Large intestine (tissue), 3 donors: ENCODE measurements around the gene TXNDC11. TPM values are rescaled to one million over a fixed set of nuclear protein-coding genes. Genes with fewer than 3 reads are reported as not detected.

Experiments used
- DNase-seq, 2 donors: peaks; one replicate each; pipeline versions ENCODE4 v3.0.0 to v3.0.0-alpha.2; 2013
- H3K27ac ChIP-seq: one replicate; pipeline ENCODE4 v1.5.1; 2013; ENCODE audit warnings: low read length
- H3K27me3 ChIP-seq: 2 replicates; pipeline ENCODE4 v1.6.1; 2013; ENCODE audit warnings: low read length; ENCODE audit not compliant: control insufficient read depth, insufficient read depth
- H3K36me3 ChIP-seq: 2 replicates; pipeline ENCODE4 v1.6.1; 2013; ENCODE audit warnings: low read length; ENCODE audit not compliant: control insufficient read depth, insufficient read depth
- H3K4me1 ChIP-seq: one replicate; pipeline ENCODE4 v1.6.1; 2013; ENCODE audit warnings: low read length; ENCODE audit not compliant: control insufficient read depth, insufficient read depth
- H3K4me3 ChIP-seq: one replicate; pipeline ENCODE4 v1.5.1; 2013; ENCODE audit warnings: low read length
- H3K9me3 ChIP-seq: one replicate; pipeline ENCODE4 v1.6.1; 2013; ENCODE audit warnings: mild to moderate bottlenecking, low read depth, low read length, moderate library complexity; ENCODE audit not compliant: control insufficient read depth
- WGBS: methylation state at CpG from one replicate; pipeline ENCODE4 v1.1.5; 2013; ENCODE audit warnings: low lambda C conversion rate; ENCODE audit not compliant: insufficient coverage; 5-methylcytosine and 5-hydroxymethylcytosine counted together
- polyA plus RNA-seq: library from polyadenylated mRNA; unstranded; fragments of 120-200 nt; gene quantifications from one replicate; pipeline ENCODE4 v1.2.1, GENCODE V29; 2013

TXNDC11 gene
- polyA plus RNA-seq, 1 donor: 42.5 TPM

- Histone ChIP-seq H3K27me3 (peaks cover 2% of the 10 kb centered on the region), H3K36me3 (no peaks in the 10 kb centered on the region), H3K4me1 (peaks cover 14% of the 10 kb centered on the region), H3K27ac (no peak overlapping the region), H3K4me3 (no peak overlapping the region), H3K9me3 (no peaks in the 10 kb centered on the region)
- 14% methylated on average over 9 of the region's 14 CpGs for WGBS
- DNase-seq: peak; percentile 85 to 89
These were observed 106.4 kb downstream of the TXNDC11 start for GRCh38 chr16:11636172-11636721.

- no peaks in the 10 kb centered on the region for H3K9me3 ChIP-seq
- H3K27me3 ChIP-seq: peaks cover 2% of the 10 kb centered on the region
- no peak overlapping the region for H3K4me3 ChIP-seq
- no peak overlapping the region for H3K27ac ChIP-seq
- DNase-seq: no peak
- no peaks in the 10 kb centered on the region for H3K36me3 ChIP-seq
- peaks cover 14% of the 10 kb centered on the region for H3K4me1 ChIP-seq
- no CpG with 5 or more reads among the region's 12 CpGs for WGBS
These were observed 106.9 kb downstream of the TXNDC11 start for GRCh38 chr16:11635679-11636171.

- no peaks in the 10 kb centered on the region for H3K9me3 ChIP-seq
- no peak overlapping the region for H3K4me3 ChIP-seq
- H3K4me1 ChIP-seq: peaks cover 14% of the 10 kb centered on the region
- no peak overlapping the region for H3K27ac ChIP-seq
- WGBS: no CpG with 5 or more reads among the region's 10 CpGs
- DNase-seq: peak in 1 of 2 donors; percentile 40
- peaks cover 2% of the 10 kb centered on the region for H3K27me3 ChIP-seq
- no peaks in the 10 kb centered on the region for H3K36me3 ChIP-seq
These were observed 107.5 kb downstream of the TXNDC11 start for GRCh38 chr16:11635113-11635652.

- 100% methylated on average over 1 of the region's 6 CpGs for WGBS
- H3K4me1 ChIP-seq: peaks cover 17% of the 10 kb centered on the region
These were observed 108.3 kb downstream of the TXNDC11 start for GRCh38 chr16:11634312-11634711.

DNA sequence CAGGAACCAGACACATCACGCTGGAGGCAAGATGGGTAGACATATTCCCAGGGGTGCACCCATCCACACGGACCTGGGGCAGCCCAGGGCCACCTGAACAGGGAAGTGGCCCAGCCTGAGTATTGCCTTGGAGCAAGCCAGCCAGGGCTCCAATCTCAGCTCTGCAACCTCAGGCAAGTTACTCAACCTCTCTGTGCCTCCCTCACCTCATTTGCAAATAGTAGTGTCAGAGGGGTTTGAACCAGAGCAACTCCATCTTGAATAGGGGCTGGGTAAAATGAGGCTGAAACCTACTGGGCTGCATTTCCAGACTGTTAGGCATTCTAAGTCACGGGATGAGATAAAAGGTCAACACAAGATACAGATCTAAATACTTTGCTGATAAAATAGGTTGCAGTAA is 109.5 kb downstream of the TXNDC11 start:
- H3K36me3 ChIP-seq: no peaks in the 10 kb centered on the region
- no peak overlapping the region for H3K4me3 ChIP-seq
- no CpG with 5 or more reads among the region's 3 CpGs for WGBS
- no peaks in the 10 kb centered on the region for H3K9me3 ChIP-seq
- H3K27ac ChIP-seq: peak overlapping the region; percentile 58
- peaks cover 17% of the 10 kb centered on the region for H3K4me1 ChIP-seq
- DNase-seq: no peak
- H3K27me3 ChIP-seq: peaks cover 2% of the 10 kb centered on the region

More at GRCh38 chr16:11634312-11634711, 108.3 kb downstream of the TXNDC11 start:
- H3K4me3 ChIP-seq: no peak overlapping the region
- no peaks in the 10 kb centered on the region for H3K36me3 ChIP-seq
- H3K9me3 ChIP-seq: no peaks in the 10 kb centered on the region
- no peak overlapping the region for H3K27ac ChIP-seq
- DNase-seq: no peak
- H3K27me3 ChIP-seq: peaks cover 2% of the 10 kb centered on the region

DNA sequence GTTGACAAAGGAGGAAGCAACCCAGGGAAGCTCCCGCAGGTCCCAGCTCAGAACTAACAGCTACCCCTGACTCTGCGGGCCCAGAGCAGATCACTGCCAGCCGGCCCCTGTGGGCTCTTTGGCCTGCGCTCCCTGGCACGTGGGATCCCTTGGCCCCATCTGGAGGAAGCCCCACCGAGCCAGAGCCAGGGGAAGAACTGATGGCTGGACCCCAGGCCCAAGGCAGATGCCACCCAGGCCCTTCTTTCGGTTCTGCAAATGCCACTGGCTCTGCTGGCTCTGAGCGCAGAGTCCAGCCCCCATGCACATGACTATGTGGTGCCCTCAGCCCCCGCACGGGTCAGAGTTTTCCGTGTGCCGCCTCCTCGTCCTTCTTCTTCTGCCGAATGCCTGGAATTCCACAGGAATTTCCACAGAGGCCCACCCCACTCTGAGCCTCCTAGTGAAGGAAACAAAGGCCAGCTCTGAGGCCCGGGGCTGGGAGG is 110.2 kb downstream of the TXNDC11 start:
- Histone ChIP-seq H3K27me3 (peaks cover 2% of the 10 kb centered on the region), H3K9me3 (no peaks in the 10 kb centered on the region), H3K4me3 (no peak overlapping the region), H3K4me1 (peaks cover 17% of the 10 kb centered on the region), H3K36me3 (no peaks in the 10 kb centered on the region), H3K27ac (peak overlapping the region; percentile 58)
- DNase-seq: peak; percentile 60 to 65
- no CpG with 5 or more reads among the region's 15 CpGs for WGBS

DNA sequence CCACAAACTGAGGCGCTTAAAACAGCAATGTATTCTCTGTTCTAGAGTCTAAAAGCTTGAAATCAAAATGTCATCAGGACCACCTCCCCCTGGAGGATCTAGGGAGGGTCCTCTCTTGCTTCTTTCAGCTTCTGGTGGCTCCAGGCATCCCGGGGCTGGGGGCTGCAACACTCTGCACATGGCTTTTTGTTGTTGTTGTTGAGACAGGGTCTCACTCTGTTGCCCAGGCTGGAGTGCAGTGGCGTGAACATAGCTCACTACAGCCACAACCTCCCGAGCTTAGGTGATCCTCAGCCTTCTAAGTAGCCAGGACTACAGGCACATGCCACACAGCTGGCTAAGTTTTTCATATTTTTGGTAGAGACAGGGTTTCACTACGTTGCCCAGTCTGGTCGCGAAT is 111.4 kb downstream of the TXNDC11 start:
- no peaks in the 10 kb centered on the region for H3K36me3 ChIP-seq
- no peak overlapping the region for H3K4me3 ChIP-seq
- DNase-seq: no peak
- WGBS: no CpG with 5 or more reads among the region's 7 CpGs
- H3K27ac ChIP-seq: no peak overlapping the region
- peaks cover 17% of the 10 kb centered on the region for H3K4me1 ChIP-seq
- H3K27me3 ChIP-seq: peaks cover 2% of the 10 kb centered on the region
- no peaks in the 10 kb centered on the region for H3K9me3 ChIP-seq

DNA sequence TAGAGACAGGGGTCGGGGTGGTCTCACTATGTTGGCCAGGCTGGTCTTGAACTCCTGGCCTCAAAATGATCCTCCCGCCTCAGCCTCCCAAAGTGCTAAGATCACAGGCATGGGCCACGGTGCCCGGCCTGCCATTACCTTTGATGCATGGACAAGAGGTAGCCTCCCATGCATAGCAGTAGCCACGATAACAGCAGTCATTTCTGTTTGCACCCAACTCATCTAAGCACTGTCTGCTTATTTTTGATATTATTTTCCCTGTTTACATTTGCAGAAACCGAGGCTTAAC is 111.9 kb downstream of the TXNDC11 start:
- H3K27ac ChIP-seq: no peak overlapping the region
- peaks cover under 1% of the 10 kb centered on the region for H3K27me3 ChIP-seq
- no CpG with 5 or more reads among the region's 6 CpGs for WGBS
- no peak for DNase-seq
- no peaks in the 10 kb centered on the region for H3K9me3 ChIP-seq
- H3K4me1 ChIP-seq: peaks cover 17% of the 10 kb centered on the region
- no peak overlapping the region for H3K4me3 ChIP-seq
- no peaks in the 10 kb centered on the region for H3K36me3 ChIP-seq

- Histone ChIP-seq H3K36me3 (no peaks in the 10 kb centered on the region), H3K4me3 (no peak overlapping the region), H3K27me3 (no peaks in the 10 kb centered on the region), H3K9me3 (no peaks in the 10 kb centered on the region), H3K27ac (peak overlapping the region; percentile 45), H3K4me1 (peaks cover 12% of the 10 kb centered on the region)
- no CpG with 5 or more reads among the region's 12 CpGs for WGBS
- DNase-seq: no peak
These were observed 112.5 kb downstream of the TXNDC11 start for GRCh38 chr16:11630046-11630767.
